ENCODE measurements around the gene HTRA3.
A peak's percentile ranks its signal among the peaks of the same experiment; 100 is the strongest.

The HTRA3 gene

GRCh38 chr4:8227201-8227770, 42.3 kb upstream of the HTRA3 start:
- Histone ChIP-seq H3K9me3 (ENCODE audit: control insufficient read depth in 5 of 5, low read length in 5 of 5) (no peaks in the 10 kb centered on the region), H3K4me1 (ENCODE audit: control insufficient read depth in 5 of 5, insufficient read depth in 5 of 5, low read length in 5 of 5) (peaks cover 3 to 42% (median 20%) of the 10 kb centered on the region in 5 donors), H3K36me3 (ENCODE audit: control insufficient read depth in 5 of 5, insufficient read depth in 5 of 5, low read length in 5 of 5) (peaks cover 0 to 59% (median 25%) of the 10 kb centered on the region in 5 donors), H3K27ac (ENCODE audit: low read depth, low read length) (no peak overlapping the region), H3K27me3 (ENCODE audit: control insufficient read depth in 5 of 5, insufficient read depth in 4 of 5, low read length in 5 of 5) (no peaks in the 10 kb centered on the region), H3K4me3 (ENCODE audit: low read depth in 1 of 5, low read length in 5 of 5) (no peak overlapping the region), H3K9ac (ENCODE audit: low read length in 5 of 5) (no peak overlapping the region)

- Histone ChIP-seq H3K4me3 (ENCODE audit: low read depth in 1 of 5, low read length in 5 of 5) (peak overlapping the region in 1 of 5 donors; percentile 8), H3K36me3 (ENCODE audit: control insufficient read depth in 5 of 5, insufficient read depth in 5 of 5, low read length in 5 of 5) (peaks cover 0 to 62% (median 26%) of the 10 kb centered on the region in 5 donors), H3K27ac (ENCODE audit: low read depth, low read length) (peak overlapping the region; percentile 69), H3K9me3 (ENCODE audit: control insufficient read depth in 5 of 5, low read length in 5 of 5) (no peaks in the 10 kb centered on the region), H3K27me3 (ENCODE audit: control insufficient read depth in 5 of 5, insufficient read depth in 4 of 5, low read length in 5 of 5) (no peaks in the 10 kb centered on the region), H3K9ac (ENCODE audit: low read length in 5 of 5) (no peak overlapping the region), H3K4me1 (ENCODE audit: control insufficient read depth in 5 of 5, insufficient read depth in 5 of 5, low read length in 5 of 5) (peaks cover 3 to 42% (median 20%) of the 10 kb centered on the region in 5 donors)
Observed at GRCh38 chr4:8227771-8228318, 41.7 kb upstream of the HTRA3 start.

GRCh38 chr4:8228319-8229250, 41.0 kb upstream of the HTRA3 start:
- peak overlapping the region; percentile 69 for H3K27ac ChIP-seq (ENCODE audit: low read depth, low read length)
- peak overlapping the region in 1 of 5 donors; percentile 8 for H3K4me3 ChIP-seq (ENCODE audit: low read depth in 1 of 5, low read length in 5 of 5)
- no peaks in the 10 kb centered on the region for H3K27me3 ChIP-seq (ENCODE audit: control insufficient read depth in 5 of 5, insufficient read depth in 4 of 5, low read length in 5 of 5)
- H3K9me3 ChIP-seq (ENCODE audit: control insufficient read depth in 5 of 5, low read length in 5 of 5) = no peaks in the 10 kb centered on the region
- H3K36me3 ChIP-seq (ENCODE audit: control insufficient read depth in 5 of 5, insufficient read depth in 5 of 5, low read length in 5 of 5) = peaks cover 0 to 62% (median 27%) of the 10 kb centered on the region in 5 donors
- H3K4me1 ChIP-seq (ENCODE audit: control insufficient read depth in 5 of 5, insufficient read depth in 5 of 5, low read length in 5 of 5) = peaks cover 3 to 42% (median 20%) of the 10 kb centered on the region in 5 donors
- H3K9ac ChIP-seq (ENCODE audit: low read length in 5 of 5) = peak overlapping the region in 1 of 5 donors; percentile 49

GRCh38 chr4:8229331-8229975, 40.1 kb upstream of the HTRA3 start:
- peaks cover 0 to 62% (median 30%) of the 10 kb centered on the region in 5 donors for H3K36me3 ChIP-seq (ENCODE audit: control insufficient read depth in 5 of 5, insufficient read depth in 5 of 5, low read length in 5 of 5)
- H3K4me1 ChIP-seq (ENCODE audit: control insufficient read depth in 5 of 5, insufficient read depth in 5 of 5, low read length in 5 of 5) = peaks cover 3 to 42% (median 20%) of the 10 kb centered on the region in 5 donors
- no peaks in the 10 kb centered on the region for H3K27me3 ChIP-seq (ENCODE audit: control insufficient read depth in 5 of 5, insufficient read depth in 4 of 5, low read length in 5 of 5)
- H3K9me3 ChIP-seq (ENCODE audit: control insufficient read depth in 5 of 5, low read length in 5 of 5) = no peaks in the 10 kb centered on the region
- peak overlapping the region; percentile 69 for H3K27ac ChIP-seq (ENCODE audit: low read depth, low read length)
- no peak overlapping the region for H3K9ac ChIP-seq (ENCODE audit: low read length in 5 of 5)
- no peak overlapping the region for H3K4me3 ChIP-seq (ENCODE audit: low read depth in 1 of 5, low read length in 5 of 5)

GRCh38 chr4:8230033-8230432, 39.5 kb upstream of the HTRA3 start:
- no peaks in the 10 kb centered on the region for H3K27me3 ChIP-seq (ENCODE audit: control insufficient read depth in 5 of 5, insufficient read depth in 4 of 5, low read length in 5 of 5)
- no peaks in the 10 kb centered on the region for H3K9me3 ChIP-seq (ENCODE audit: control insufficient read depth in 5 of 5, low read length in 5 of 5)
- peaks cover 0 to 62% (median 30%) of the 10 kb centered on the region in 5 donors for H3K36me3 ChIP-seq (ENCODE audit: control insufficient read depth in 5 of 5, insufficient read depth in 5 of 5, low read length in 5 of 5)
- peaks cover 3 to 36% (median 17%) of the 10 kb centered on the region in 5 donors for H3K4me1 ChIP-seq (ENCODE audit: control insufficient read depth in 5 of 5, insufficient read depth in 5 of 5, low read length in 5 of 5)
- H3K9ac ChIP-seq (ENCODE audit: low read length in 5 of 5) = no peak overlapping the region
- no peak overlapping the region for H3K4me3 ChIP-seq (ENCODE audit: low read depth in 1 of 5, low read length in 5 of 5)
- no peak overlapping the region for H3K27ac ChIP-seq (ENCODE audit: low read depth, low read length)

GRCh38 chr4:8230891-8231290, 38.7 kb upstream of the HTRA3 start:
- Histone ChIP-seq H3K4me3 (ENCODE audit: low read depth in 1 of 5, low read length in 5 of 5) (no peak overlapping the region), H3K36me3 (ENCODE audit: control insufficient read depth in 5 of 5, insufficient read depth in 5 of 5, low read length in 5 of 5) (peaks cover 0 to 66% (median 34%) of the 10 kb centered on the region in 5 donors), H3K27ac (ENCODE audit: low read depth, low read length) (no peak overlapping the region), H3K9ac (ENCODE audit: low read length in 5 of 5) (no peak overlapping the region), H3K27me3 (ENCODE audit: control insufficient read depth in 5 of 5, insufficient read depth in 4 of 5, low read length in 5 of 5) (no peaks in the 10 kb centered on the region), H3K4me1 (ENCODE audit: control insufficient read depth in 5 of 5, insufficient read depth in 5 of 5, low read length in 5 of 5) (peaks cover 3 to 31% (median 13%) of the 10 kb centered on the region in 5 donors), H3K9me3 (ENCODE audit: control insufficient read depth in 5 of 5, low read length in 5 of 5) (no peaks in the 10 kb centered on the region)

GRCh38 chr4:8231551-8232049, 38.0 kb upstream of the HTRA3 start:
- Histone ChIP-seq H3K9ac (ENCODE audit: low read length in 5 of 5) (no peak overlapping the region), H3K4me1 (ENCODE audit: control insufficient read depth in 5 of 5, insufficient read depth in 5 of 5, low read length in 5 of 5) (peaks cover 3 to 25% (median 13%) of the 10 kb centered on the region in 5 donors), H3K36me3 (ENCODE audit: control insufficient read depth in 5 of 5, insufficient read depth in 5 of 5, low read length in 5 of 5) (peaks cover 0 to 68% (median 41%) of the 10 kb centered on the region in 5 donors)

GRCh38 chr4:8232748-8233147, 36.8 kb upstream of the HTRA3 start:
- H3K4me3 ChIP-seq (ENCODE audit: low read depth in 1 of 5, low read length in 5 of 5) = no peak overlapping the region
- no peak overlapping the region for H3K9ac ChIP-seq (ENCODE audit: low read length in 5 of 5)
- H3K9me3 ChIP-seq (ENCODE audit: control insufficient read depth in 5 of 5, low read length in 5 of 5) = no peaks in the 10 kb centered on the region
- H3K27me3 ChIP-seq (ENCODE audit: control insufficient read depth in 5 of 5, insufficient read depth in 4 of 5, low read length in 5 of 5) = no peaks in the 10 kb centered on the region
- no peak overlapping the region for H3K27ac ChIP-seq (ENCODE audit: low read depth, low read length)
- peaks cover 0 to 68% (median 52%) of the 10 kb centered on the region in 5 donors for H3K36me3 ChIP-seq (ENCODE audit: control insufficient read depth in 5 of 5, insufficient read depth in 5 of 5, low read length in 5 of 5)
- peaks cover 3 to 15% (median 12%) of the 10 kb centered on the region in 5 donors for H3K4me1 ChIP-seq (ENCODE audit: control insufficient read depth in 5 of 5, insufficient read depth in 5 of 5, low read length in 5 of 5)

More at GRCh38 chr4:8231551-8232049, 38.0 kb upstream of the HTRA3 start:
- H3K27ac ChIP-seq (ENCODE audit: low read depth, low read length) = no peak overlapping the region
- H3K9me3 ChIP-seq (ENCODE audit: control insufficient read depth in 5 of 5, low read length in 5 of 5) = no peaks in the 10 kb centered on the region
- H3K4me3 ChIP-seq (ENCODE audit: low read depth in 1 of 5, low read length in 5 of 5) = no peak overlapping the region
- no peaks in the 10 kb centered on the region for H3K27me3 ChIP-seq (ENCODE audit: control insufficient read depth in 5 of 5, insufficient read depth in 4 of 5, low read length in 5 of 5)

- peaks cover 0 to 72% (median 55%) of the 10 kb centered on the region in 5 donors for H3K36me3 ChIP-seq (ENCODE audit: control insufficient read depth in 5 of 5, insufficient read depth in 5 of 5, low read length in 5 of 5)
- H3K4me1 ChIP-seq (ENCODE audit: control insufficient read depth in 5 of 5, insufficient read depth in 5 of 5, low read length in 5 of 5) = peaks cover 0 to 3% (median under 1%) of the 10 kb centered on the region in 5 donors
- no peak overlapping the region for H3K27ac ChIP-seq (ENCODE audit: low read depth, low read length)
Observed at GRCh38 chr4:8233672-8234484, 35.7 kb upstream of the HTRA3 start.

More at GRCh38 chr4:8233672-8234484, 35.7 kb upstream of the HTRA3 start:
- Histone ChIP-seq H3K4me3 (ENCODE audit: low read depth in 1 of 5, low read length in 5 of 5) (no peak overlapping the region), H3K27me3 (ENCODE audit: control insufficient read depth in 5 of 5, insufficient read depth in 4 of 5, low read length in 5 of 5) (no peaks in the 10 kb centered on the region), H3K9me3 (ENCODE audit: control insufficient read depth in 5 of 5, low read length in 5 of 5) (no peaks in the 10 kb centered on the region), H3K9ac (ENCODE audit: low read length in 5 of 5) (no peak overlapping the region)

Data from subcutaneous abdominal adipose tissue (tissue), 5 donors.